RWPE1 (cell line): ENCODE data around the gene GATB.

Source experiments
- CTCF ChIA-PET: fragments of 350-600 bp; sonication (Branson Sonifier 250); formaldehyde crosslinking; extraction: SDS; loops from one replicate; lab custom pipeline; 2021; lab: Yijun Ruan, JAX
- POLR2A ChIA-PET: fragments of 400-600 bp; formaldehyde crosslinking; extraction: SDS; loops from one replicate; lab custom pipeline; 2020; ENCODE audit warnings: antibody characterized with exemption; ENCODE audit not compliant: low non-redundant PET; lab: Yijun Ruan, JAX
- DNase-seq: peaks from one replicate; pipeline ENCODE4 v3.0.0; 2012; ENCODE audit warnings: low spot score
- H3K27ac ChIP-seq: fragments of 450-650 bp; 2 replicates; pipeline ENCODE4 v1.5.1; 2017
- CTCF ChIP-seq: fragments of 450-650 bp; conservative IDR thresholded peaks from 2 replicates; pipeline ENCODE4 v1.5.1; 2017; ENCODE audit warnings: low read depth, mild to moderate bottlenecking

The GATB gene

GRCh38 chr4:151788021-151788420 is 27.2 kb upstream of the GATB start:
- no peak for TF ChIP-seq CTCF
- H3K27ac ChIP-seq, result no peak overlapping the region
- no peak for DNase-seq
- CTCF ChIA-PET, result no interaction called here
- POLR2A ChIA-PET, result no interaction called here

GRCh38 chr4:151786158-151786495 is 25.3 kb upstream of the GATB start:
- ChIA-PET CTCF (no interaction called here), POLR2A (no interaction called here)
- TF ChIP-seq CTCF, result no peak
- DNase-seq, result no peak
- H3K27ac ChIP-seq, result no peak overlapping the region

- no peak overlapping the region for H3K27ac ChIP-seq
- ChIA-PET CTCF (no interaction called here), POLR2A (no interaction called here)
- no peak for TF ChIP-seq CTCF
- no peak for DNase-seq
Observed at GRCh38 chr4:151785484-151786157, 24.8 kb upstream of the GATB start.

GRCh38 chr4:151784706-151785105 is 23.9 kb upstream of the GATB start:
- POLR2A ChIA-PET, result no interaction called here
- CTCF ChIA-PET, result interaction anchor here (0.6 to 1.2 kb wide), 2 partner anchors 9 to 254 kb away, joined by 3 to 4 read pairs; no protein-coding TSS in a partner anchor
- TF ChIP-seq CTCF, result no peak
- DNase-seq, result no peak
- no peak overlapping the region for H3K27ac ChIP-seq

GRCh38 chr4:151783867-151784266 is 23.1 kb upstream of the GATB start:
- ChIA-PET CTCF (interaction anchor here (1.2 kb wide), 1 partner anchor 255 kb away, joined by 3 read pairs; no protein-coding TSS in a partner anchor), POLR2A (no interaction called here)
- no peak overlapping the region for H3K27ac ChIP-seq
- TF ChIP-seq CTCF, result no peak
- no peak for DNase-seq

- CTCF ChIA-PET, result no interaction called here
- DNase-seq, result no peak
- POLR2A ChIA-PET, result no interaction called here
- TF ChIP-seq CTCF, result no peak
- H3K27ac ChIP-seq, result no peak overlapping the region
Observed at GRCh38 chr4:151782296-151782695, 21.5 kb upstream of the GATB start.
